AG09309 (cell line): ENCODE measurements around the gene KLHL3.
A peak's percentile ranks its signal among the peaks of the same experiment; 100 is the strongest.
"Not testable (repeated sequence)": the region's sequence is repeated elsewhere in the genome, so short reads cannot be mapped to it uniquely, and the experiment has no call there.

ENCODE experiments used
- DNase-seq: peaks from one replicate; pipeline ENCODE4 v3.0.0-alpha.2; 2010; ENCODE audit warnings: low read depth
- H3K4me3 ChIP-seq: 2 replicates; pipeline ENCODE4 v1.5.1; 2011; ENCODE audit warnings: mild to moderate bottlenecking, low read depth, low read length, moderate library complexity; ENCODE audit not compliant: control insufficient read depth
- CTCF ChIP-seq: IDR thresholded peaks from 2 replicates; pipeline ENCODE4 v1.5.1; 2011; ENCODE audit warnings: mild to moderate bottlenecking, low read depth, low read length, inconsistent platforms; ENCODE audit not compliant: insufficient read depth, control insufficient read depth; ENCODE audit errors: missing control alignments

KLHL3 gene

GRCh38 chr5:137735555-137736284, at the start of gene KLHL3:
TSS of gene KLHL3 (minus strand) at chr5:137736089. CDS start at chr5:137735646, 443 bp downstream.
- peak within 1 kb of the TSS; percentile 47 for H3K4me3 ChIP-seq
- DNase-seq: no peak

GRCh38 chr5:137782984-137783536, 47.2 kb upstream of the KLHL3 start:
- H3K4me3 ChIP-seq: no peak overlapping the region
- DNase-seq: no peak
- no peak for TF ChIP-seq CTCF

More at GRCh38 chr5:137735555-137736284, at the start of gene KLHL3:
- no peak for TF ChIP-seq CTCF

GRCh38 chr5:137782055-137782454, 46.2 kb upstream of the KLHL3 start:
- no peak overlapping the region for H3K4me3 ChIP-seq
- TF ChIP-seq CTCF: no peak
- no peak for DNase-seq

GRCh38 chr5:137778772-137779564, 43.1 kb upstream of the KLHL3 start:
- peak; percentile 67 for TF ChIP-seq CTCF
- no peak overlapping the region for H3K4me3 ChIP-seq
- DNase-seq: no peak

GRCh38 chr5:137767937-137768336, 32.0 kb upstream of the KLHL3 start:
- H3K4me3 ChIP-seq, DNase-seq: not testable (repeated sequence)

GRCh38 chr5:137761566-137761965, 25.7 kb upstream of the KLHL3 start:
- H3K4me3 ChIP-seq: no peak overlapping the region
- no peak for TF ChIP-seq CTCF
- no peak for DNase-seq
